Thyroid gland (tissue), 4 donors: Measurements from ENCODE around the gene IGF2R. TPM values are rescaled to one million over a fixed set of nuclear protein-coding genes. Genes with fewer than 3 reads are reported as not detected.

Experiments used
- DNase-seq, 2 donors: peaks; one replicate each; pipeline ENCODE4 v3.0.0-alpha.2; 2019
- H3K27ac ChIP-seq, 3 donors: fragments of 200-600 bp; sonication (generic); 1 replicate in 2 of 3; 2 replicates in 1 of 3; pipeline ENCODE4 v1.5.1; 2016 to 2019; ENCODE audit warnings: mild to moderate bottlenecking in 1 of 3, moderate library complexity in 1 of 3
- H3K27me3 ChIP-seq: fragments of 200-600 bp; sonication (generic); one replicate; pipeline ENCODE4 v1.5.1; 2019
- H3K36me3 ChIP-seq, 2 donors: fragments of 200-600 bp; sonication (generic); one replicate each; pipeline ENCODE4 v1.5.1; 2016 to 2019
- H3K4me1 ChIP-seq, 2 donors: fragments of 200-600 bp; sonication (generic); one replicate each; pipeline ENCODE4 v1.5.1; 2017 to 2019
- H3K4me3 ChIP-seq, 3 donors: fragments of 200-600 bp; sonication (generic); replicated peaks in 1 of 3; 1 replicate in 2 of 3; 2 replicates in 1 of 3; pipeline ENCODE4 v1.5.1; 2016; ENCODE audit warnings: mild to moderate bottlenecking in 1 of 3
- H3K9me3 ChIP-seq: fragments of 200-600 bp; sonication (generic); one replicate; pipeline ENCODE4 v1.5.1; 2017
- POLR2A ChIP-seq, 2 donors: fragments of 450-650 bp; IDR thresholded peaks; one replicate each; pipeline ENCODE4 v1.6.1; 2017; ENCODE audit warnings: antibody characterized with exemption in 2 of 2, mild to moderate bottlenecking in 2 of 2, moderate library complexity in 1 of 2
- WGBS, 2 donors: methylation state at CpG; one replicate each; pipeline ENCODE4 v1.1.5; 2017; 5-methylcytosine and 5-hydroxymethylcytosine counted together
- intact Hi-C: fragments of 100-400 bp; cut with DNase I; formaldehyde crosslinking; loops from one replicate; pipeline ENCODE4 v1.15.1; 2023
- total RNA-seq, 4 donors: library from RNA; depleted of rRNA; stranded (reverse); fragments of >200 nt; gene quantifications; one replicate each; pipeline ENCODE4 v1.2.3, GENCODE V29; 2016
- TF ChIP-seq, protein P1 (sequence below), 6 experiments: fragments of 200-600 bp in 3 of 6; fragments of 450-650 bp in 3 of 6; sonication (generic) in 3 of 6; IDR thresholded peaks; one replicate each; pipeline ENCODE4 v1.5.1; 2016 to 2019; ENCODE audit warnings: antibody characterized with exemption in 6 of 6, mild to moderate bottlenecking in 2 of 6, inconsistent platforms in 1 of 6, moderate library complexity in 1 of 6

IGF2R gene
- total RNA-seq, 4 donors from 2014 or later = 82.1 to 104 (median 94.2) TPM

GRCh38 chr6:160076009-160076408 is 107.1 kb downstream of the IGF2R start:
- Histone ChIP-seq H3K27me3 (no peaks in the 10 kb centered on the region), H3K36me3 (peaks cover 73 to 92% of the 10 kb centered on the region in 2 donors), H3K27ac (no peak overlapping the region), H3K4me1 (no peaks in the 10 kb centered on the region), H3K9me3 (no peaks in the 10 kb centered on the region), H3K4me3 (no peak overlapping the region)
- intact Hi-C loops = no loop called here
- 95 to 98% methylated on average over 5 of the region's 5 CpGs for WGBS, 2 donors
- no peak for DNase-seq
- TF ChIP-seq POLR2A (IDR thresholded peaks at IDR 0.05) = no peak
- TF ChIP-seq, protein P1, sequence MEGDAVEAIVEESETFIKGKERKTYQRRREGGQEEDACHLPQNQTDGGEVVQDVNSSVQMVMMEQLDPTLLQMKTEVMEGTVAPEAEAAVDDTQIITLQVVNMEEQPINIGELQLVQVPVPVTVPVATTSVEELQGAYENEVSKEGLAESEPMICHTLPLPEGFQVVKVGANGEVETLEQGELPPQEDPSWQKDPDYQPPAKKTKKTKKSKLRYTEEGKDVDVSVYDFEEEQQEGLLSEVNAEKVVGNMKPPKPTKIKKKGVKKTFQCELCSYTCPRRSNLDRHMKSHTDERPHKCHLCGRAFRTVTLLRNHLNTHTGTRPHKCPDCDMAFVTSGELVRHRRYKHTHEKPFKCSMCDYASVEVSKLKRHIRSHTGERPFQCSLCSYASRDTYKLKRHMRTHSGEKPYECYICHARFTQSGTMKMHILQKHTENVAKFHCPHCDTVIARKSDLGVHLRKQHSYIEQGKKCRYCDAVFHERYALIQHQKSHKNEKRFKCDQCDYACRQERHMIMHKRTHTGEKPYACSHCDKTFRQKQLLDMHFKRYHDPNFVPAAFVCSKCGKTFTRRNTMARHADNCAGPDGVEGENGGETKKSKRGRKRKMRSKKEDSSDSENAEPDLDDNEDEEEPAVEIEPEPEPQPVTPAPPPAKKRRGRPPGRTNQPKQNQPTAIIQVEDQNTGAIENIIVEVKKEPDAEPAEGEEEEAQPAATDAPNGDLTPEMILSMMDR (IDR thresholded peaks at IDR 0.05) = no peak

DNA sequence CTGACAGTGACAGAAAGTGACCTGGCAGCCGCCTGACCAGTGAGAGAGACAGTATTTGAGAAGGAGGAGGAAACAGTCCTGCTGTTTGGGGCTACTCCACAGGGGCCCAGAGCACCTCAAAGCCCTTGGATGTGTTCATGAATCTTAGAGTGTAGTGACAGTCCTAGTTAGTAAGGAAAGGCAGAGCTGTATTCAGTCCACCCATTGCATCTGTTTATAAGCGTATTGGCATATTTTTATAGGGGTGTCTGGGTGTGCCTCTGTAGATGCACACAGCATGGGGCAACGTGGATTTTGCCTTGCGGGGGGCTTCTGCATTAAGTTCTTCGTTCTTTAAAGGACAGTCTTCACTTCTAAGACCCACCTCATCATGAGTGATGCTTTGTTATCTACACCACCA is 108.1 kb downstream of the IGF2R start:
- Histone ChIP-seq H3K36me3 (peaks cover 72 to 93% of the 10 kb centered on the region in 2 donors), H3K9me3 (no peaks in the 10 kb centered on the region), H3K4me1 (no peaks in the 10 kb centered on the region), H3K27ac (no peak overlapping the region), H3K4me3 (no peak overlapping the region), H3K27me3 (no peaks in the 10 kb centered on the region)
- no peak for DNase-seq
- intact Hi-C loops = no loop called here
- 92 to 93% methylated on average over 5 of the region's 5 CpGs for WGBS, 2 donors
- TF ChIP-seq, protein P1 (IDR thresholded peaks at IDR 0.05) = no peak
- TF ChIP-seq POLR2A (IDR thresholded peaks at IDR 0.05) = no peak

DNA sequence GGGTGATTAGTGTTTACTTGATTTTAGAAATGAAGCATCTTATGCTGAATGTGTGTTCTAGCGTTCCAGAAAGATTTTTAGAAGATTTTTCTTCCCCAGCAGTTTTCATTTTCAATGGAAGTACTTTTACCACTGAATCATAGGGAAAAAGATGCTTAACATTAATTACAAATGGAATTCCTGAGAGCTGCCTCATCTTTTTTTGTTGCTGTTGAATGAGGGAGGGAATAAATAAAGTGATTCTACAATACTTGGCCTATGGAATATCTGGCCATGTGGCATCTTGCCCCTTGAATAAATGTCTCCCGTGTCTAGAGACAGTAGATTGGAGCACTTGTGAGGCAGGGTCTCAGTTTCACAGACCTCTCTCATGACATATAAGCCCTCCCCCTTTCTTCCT is 108.6 kb downstream of the IGF2R start:
- intact Hi-C loops = no loop called here
- H3K27ac ChIP-seq = no peak overlapping the region
- WGBS, 2 donors = 91 to 95% methylated on average over 2 of the region's 2 CpGs

DNA sequence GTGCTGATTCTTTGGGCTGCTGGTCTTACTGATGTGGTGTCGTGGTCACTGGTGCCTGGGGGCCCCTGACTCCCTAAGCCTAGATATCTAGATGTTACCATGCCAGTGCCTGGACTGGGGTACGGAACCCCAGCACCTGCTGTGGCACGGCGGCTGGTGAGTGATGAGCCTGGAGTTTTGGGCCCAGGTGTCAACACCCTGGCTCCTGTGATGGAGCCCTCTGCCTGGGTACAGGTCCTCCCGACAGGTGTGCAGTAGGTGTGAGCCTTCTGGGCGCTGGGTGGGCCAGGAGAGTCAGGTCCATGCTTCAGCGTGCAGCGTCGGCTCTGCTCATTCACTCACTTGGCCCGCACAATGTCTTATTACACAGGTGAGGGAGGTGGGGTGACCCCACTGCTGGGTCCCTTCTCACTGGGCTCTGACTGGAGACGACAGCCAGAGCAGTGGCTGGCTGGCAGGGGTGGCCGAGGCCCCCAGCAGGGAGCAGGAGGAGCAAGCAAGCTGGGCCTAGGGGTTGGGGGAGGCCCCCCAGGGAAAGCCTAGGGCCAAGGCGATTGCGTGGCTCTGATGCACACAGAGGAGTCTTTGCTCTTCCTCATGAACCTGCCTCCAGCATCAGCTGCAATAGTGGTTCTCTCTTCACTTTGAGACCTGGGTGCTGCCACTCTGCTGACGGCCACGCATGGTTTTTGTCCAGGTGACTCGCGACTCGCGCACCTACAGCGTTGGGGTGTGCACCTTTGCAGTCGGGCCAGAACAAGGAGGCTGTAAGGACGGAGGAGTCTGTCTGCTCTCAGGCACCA is 110.2 kb downstream of the IGF2R start:
- Histone ChIP-seq H3K9me3 (no peaks in the 10 kb centered on the region), H3K36me3 (peaks cover 58 to 90% of the 10 kb centered on the region in 2 donors), H3K27me3 (no peaks in the 10 kb centered on the region), H3K4me1 (no peaks in the 10 kb centered on the region), H3K4me3 (no peak overlapping the region), H3K27ac (no peak overlapping the region)
- intact Hi-C loops = no loop called here
- TF ChIP-seq, protein P1 (IDR thresholded peaks at IDR 0.05) = no peak
- TF ChIP-seq POLR2A (IDR thresholded peaks at IDR 0.05) = no peak
- DNase-seq = no peak
- WGBS, 2 donors = 98% methylated on average over 15 to 19 of the region's 23 CpGs

More for the DNA sequence above, 108.6 kb downstream of the IGF2R start:
- Histone ChIP-seq H3K9me3 (no peaks in the 10 kb centered on the region), H3K4me1 (no peaks in the 10 kb centered on the region), H3K4me3 (no peak overlapping the region), H3K27me3 (no peaks in the 10 kb centered on the region), H3K36me3 (peaks cover 67 to 91% of the 10 kb centered on the region in 2 donors)
- TF ChIP-seq, protein P1 (IDR thresholded peaks at IDR 0.05) = no peak
- TF ChIP-seq POLR2A (IDR thresholded peaks at IDR 0.05) = no peak
- DNase-seq = no peak

DNA sequence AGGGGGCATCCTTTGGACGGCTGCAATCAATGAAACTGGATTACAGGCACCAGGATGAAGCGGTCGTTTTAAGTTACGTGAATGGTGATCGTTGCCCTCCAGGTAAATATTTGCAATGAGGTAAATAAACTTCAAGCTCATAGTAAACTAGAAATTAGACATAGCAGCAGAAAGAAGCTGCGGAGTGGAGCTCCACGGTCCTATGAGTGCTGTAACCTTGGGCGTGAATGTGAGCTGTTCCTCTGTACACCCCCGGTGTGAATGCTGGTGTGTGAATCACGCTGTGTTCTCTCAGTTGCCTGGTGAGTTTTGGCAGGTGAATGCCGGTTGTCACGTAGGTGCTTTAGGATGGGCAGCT is 110.8 kb downstream of the IGF2R start:
- DNase-seq = no peak
- H3K27me3 ChIP-seq = no peaks in the 10 kb centered on the region
- H3K36me3 ChIP-seq = peaks cover 61 to 91% of the 10 kb centered on the region in 2 donors
- H3K4me3 ChIP-seq = no peak overlapping the region
- intact Hi-C loops = no loop called here
- 97 to 98% methylated on average over 12 of the region's 12 CpGs for WGBS, 2 donors
- no peaks in the 10 kb centered on the region for H3K4me1 ChIP-seq
- TF ChIP-seq, protein P1 (IDR thresholded peaks at IDR 0.05) = no peak
- no peak for TF ChIP-seq POLR2A (IDR thresholded peaks at IDR 0.05)
- no peak overlapping the region for H3K27ac ChIP-seq
- no peaks in the 10 kb centered on the region for H3K9me3 ChIP-seq
